GM19324 (cell line): ENCODE data around the gene SELENBP1.

ENCODE experiments used
- ATAC-seq: cut with Tn5 transposase; IDR thresholded peaks from one replicate; pipeline ENCODE4 v1.9.1; 2021; ENCODE audit warnings: mild to moderate bottlenecking, moderate library complexity; ENCODE audit not compliant: unreplicated experiment, low FRiP score

SELENBP1 gene

DNA sequence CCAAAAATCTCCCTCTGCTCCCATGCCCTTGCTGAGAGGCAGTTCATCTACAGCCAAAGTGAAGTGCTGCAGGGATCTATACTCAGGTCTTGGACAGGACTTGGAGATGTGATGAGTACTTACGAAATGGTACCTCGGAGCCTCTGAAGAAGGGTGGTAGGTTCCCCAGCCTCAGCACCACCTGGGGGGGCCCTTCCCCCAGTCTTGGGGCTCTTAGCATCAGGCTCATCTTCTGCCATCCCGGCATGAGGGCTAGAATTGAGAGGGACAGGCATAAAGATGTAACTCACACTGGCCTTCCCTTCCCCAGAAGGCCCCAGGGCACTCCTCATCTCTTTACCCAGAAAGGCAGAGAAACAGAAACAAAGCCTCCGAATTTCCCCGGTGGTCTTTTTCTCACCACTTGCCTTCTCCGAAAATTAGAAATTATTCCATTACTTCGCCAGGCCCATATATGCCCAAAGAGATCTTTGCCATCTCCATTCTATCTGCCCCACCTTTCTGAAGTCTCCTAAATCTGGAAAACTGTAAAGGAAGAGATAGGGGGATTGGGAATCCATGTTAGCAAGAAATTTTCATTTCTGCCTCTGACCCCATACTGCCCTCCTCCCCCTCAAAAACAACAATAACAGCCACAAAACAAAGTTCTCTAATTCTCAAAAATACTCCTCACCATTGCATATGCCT lies 26.3 kb downstream of the SELENBP1 start:
- no peak for ATAC-seq

DNA sequence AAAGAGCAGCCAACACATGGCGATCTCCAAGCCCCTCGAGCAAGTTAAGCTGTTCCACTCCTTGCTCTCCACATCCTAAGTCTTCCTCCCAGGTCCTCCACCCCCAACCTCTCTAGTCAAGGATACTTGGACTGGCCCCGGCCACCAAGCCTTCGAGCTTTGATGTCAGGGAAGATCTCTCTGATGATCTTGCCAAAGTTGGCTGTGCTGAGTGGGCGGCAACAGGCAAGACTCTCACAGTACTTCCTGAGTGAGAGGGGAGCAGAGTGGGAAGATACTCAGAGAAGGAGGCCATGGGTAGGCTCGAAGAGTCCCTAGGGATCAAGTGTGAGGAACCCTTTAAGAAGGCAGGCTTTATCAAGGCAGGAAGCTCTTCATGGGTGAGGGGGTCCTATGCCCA lies 28.2 kb downstream of the SELENBP1 start:
- no peak for ATAC-seq

DNA sequence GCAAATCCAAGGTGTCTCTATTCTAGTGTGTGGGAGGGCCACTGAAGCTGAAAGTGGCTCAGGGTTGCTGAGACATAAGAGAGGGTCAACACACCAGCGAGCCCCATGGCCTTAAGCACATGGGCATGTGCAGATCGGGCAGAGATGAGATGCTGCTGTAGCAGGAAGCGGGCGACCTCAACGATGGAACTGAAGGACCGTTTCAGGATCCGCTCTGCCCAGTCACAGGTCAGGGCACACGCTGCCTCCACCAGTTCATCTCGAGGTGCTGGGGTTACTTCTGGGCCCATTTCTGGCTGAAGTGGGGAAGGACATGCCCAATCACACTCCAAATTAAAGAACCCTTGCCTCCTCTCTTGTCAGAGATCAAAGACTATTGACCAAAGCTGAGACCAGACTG lies 28.9 kb downstream of the SELENBP1 start:
- ATAC-seq = no peak

DNA sequence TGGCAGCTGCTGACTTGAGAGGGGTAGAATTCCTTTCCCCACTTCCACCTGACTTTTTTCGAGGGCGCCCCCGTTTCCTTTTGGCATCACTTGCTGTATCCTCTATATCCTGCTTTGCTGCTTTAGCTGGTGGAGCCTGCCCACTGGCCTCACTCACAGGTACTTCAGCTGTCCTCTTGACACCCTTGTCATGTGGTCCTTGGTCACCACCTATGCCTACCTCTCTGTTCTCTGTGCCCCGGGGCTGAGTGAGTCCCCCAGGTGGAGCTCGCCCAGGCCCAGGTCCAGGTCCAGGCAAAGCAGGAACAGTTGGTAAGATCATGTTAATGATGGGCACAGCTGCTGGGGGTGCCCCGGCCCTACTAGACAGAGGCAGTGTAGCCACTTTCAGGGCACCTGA lies 29.9 kb downstream of the SELENBP1 start:
- no peak for ATAC-seq

DNA sequence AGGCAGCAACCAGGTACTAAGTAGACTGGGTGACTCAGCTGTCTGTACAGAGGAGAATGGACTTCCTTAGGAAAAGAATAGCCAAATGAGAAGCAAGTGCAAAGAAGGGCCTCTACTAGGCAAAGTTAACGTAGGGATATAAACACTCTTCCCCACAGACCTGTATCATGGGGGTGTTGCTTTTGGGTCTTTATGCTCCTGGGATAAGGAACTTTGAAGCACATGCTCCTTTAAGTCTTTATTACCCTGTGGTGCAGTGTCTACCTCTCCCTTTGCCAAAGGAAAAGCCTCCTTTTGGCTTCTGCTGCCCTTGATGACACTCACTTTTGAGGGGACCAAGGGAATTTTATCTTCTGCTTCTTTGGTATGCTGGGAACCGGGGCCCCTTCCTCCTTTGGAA lies 30.5 kb downstream of the SELENBP1 start:
- ATAC-seq = no peak

DNA sequence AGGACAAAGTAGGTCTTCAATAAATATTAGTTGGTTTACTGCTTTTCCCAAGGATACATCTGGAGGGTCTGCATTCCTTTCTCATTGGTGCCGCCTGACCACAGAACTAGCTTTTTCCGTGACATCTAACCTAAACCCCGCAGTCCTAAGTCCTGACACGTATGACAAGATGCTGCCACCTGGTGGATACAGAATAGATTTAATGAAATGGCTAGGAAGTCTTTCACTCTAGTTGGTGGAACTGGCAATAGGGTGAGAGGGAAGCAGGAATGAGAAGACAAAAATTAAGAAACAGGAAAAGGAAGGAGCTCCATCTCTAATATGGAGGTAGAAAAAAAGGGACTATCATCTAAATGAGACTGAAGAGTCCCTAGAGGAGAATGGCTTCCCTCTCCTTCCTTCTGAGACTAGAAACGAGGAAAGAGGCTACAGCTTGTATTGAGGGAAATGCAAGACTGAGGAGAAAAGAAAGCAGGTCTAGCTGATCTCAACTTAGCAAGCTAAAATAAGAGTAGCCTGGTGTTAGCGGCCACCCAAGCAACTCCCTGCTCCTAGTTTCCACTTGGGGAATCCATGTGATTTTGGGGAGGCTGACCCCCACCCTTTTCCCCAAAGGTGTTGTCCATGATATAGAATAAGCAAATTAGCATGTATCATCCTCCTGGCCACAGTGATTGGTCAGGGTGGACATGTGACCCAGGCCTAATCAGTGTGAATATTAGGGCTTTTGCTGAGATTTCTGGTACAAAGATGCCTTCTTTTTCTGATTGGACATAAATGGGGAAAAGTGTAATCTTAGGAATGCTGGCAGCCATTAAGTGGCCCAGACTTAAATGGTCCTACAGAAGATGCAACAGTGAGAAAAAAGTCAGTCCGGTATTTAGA lies 31.4 kb downstream of the SELENBP1 start:
- peak; percentile 51 for ATAC-seq

DNA sequence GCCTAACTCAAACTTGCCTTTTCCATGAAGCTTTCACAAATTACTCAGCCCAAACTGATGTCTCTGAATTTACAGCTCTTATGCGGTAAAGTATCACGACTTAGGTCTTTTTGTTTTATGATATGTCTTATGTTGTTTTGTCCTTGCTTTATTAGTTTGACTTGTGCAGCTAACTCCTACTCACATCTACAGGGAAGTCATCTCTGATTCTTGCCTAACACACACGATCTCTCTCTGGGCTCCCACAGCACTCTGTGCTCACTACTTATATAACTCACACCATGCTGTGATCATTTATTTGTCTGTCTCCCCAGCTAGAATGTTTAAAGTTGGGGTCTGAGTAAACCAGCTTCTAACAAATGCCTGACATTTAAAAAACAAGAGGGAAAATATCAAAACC lies 35.9 kb downstream of the SELENBP1 start:
- no peak for ATAC-seq

DNA sequence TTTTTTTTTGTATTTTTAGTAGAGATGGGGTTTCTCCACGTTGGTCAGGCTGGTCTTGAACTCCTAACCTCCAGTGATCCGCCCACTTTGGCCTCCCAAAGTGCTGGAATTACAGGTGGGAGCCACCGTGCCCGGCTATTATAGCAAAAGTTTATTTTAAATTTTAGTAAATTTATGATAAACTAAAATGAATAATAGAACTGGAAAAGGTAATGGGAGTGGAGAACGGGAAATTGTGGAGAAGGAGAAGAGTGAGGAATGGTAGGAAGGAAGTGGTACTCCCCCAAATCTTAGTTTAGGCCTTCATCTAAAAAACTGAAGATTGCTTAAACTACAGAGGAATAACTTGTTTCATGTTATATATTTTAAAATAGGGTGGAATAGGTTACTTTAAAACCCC lies 37.7 kb downstream of the SELENBP1 start:
- no peak for ATAC-seq

DNA sequence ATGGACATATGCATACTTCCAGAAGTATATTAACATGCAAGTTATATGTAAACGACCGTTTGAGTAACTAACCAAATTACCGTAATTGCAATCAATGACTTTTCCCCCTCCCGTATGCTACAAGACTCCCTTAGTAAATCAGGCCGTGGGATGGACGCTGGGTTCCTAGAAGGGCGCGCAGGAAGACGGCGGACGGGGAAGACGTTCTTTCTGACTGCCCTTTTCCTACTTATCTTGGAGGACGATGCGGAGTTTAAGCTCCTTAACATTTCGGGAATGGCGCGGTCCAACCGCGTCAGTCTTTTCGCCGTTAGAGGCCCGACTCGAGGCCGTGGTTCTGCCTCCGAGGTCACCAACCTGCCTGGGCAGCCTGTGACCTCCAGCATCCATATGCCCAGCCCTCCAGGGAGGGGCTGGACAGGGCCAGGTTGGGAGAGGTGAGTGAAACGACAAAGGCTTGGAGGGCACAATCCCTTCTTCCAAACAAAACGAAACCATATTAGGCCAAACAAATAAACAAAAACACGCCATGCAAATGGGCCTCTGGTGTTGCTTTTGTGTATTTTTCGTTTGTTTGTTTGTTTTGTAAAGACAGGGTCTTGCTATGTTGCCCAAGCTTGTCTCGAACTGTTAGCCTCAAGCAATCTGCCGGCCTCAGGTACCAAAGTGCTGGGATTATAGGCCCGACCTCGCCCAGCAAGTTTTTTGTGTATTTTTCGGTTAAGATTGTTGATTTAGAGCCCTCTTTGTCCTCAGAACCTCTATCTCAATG lies 44.4 kb downstream of the SELENBP1 start:
- peak; percentile 11 for ATAC-seq

DNA sequence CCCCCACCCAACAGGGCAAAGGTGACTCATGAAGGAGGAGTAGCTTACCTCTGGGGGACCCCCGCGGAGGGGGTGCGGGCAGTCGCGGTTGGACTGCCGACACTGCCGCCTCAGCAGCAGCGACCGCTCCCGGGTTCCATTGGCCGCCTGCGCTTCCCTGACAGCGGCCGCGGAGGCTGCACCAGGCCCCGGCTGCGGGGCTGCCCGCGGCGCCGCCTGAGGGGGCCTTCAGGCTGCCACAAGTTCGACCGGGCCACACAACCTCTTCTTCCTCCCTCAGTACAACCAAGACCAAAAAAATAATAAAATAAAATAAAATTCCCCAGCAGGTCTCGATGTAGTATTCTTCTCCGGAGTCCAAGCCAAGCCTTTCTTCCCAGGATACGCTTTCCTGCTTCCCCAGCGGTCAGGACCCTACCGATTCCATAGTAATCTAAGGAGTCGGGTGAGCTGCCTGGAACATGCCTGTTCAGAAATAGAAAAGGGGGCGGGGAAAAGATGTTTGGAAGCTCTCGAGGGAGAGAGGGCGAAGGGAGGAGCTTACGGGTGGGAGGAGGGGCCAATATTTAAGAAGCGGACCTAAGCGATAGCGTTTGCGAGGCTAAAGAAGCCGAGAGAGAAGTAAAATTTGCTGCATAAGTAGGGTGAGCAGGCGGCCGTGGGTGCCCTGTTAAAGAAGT lies 45.1 kb downstream of the SELENBP1 start, which contains the start of gene PI4KB:
Gene PI4KB, minus strand, starts transcription at position 194 of the 680 bp plus-strand sequence. CDS start 10,935 bp downstream, outside the sequence.
- peak; percentile 74 for ATAC-seq

DNA sequence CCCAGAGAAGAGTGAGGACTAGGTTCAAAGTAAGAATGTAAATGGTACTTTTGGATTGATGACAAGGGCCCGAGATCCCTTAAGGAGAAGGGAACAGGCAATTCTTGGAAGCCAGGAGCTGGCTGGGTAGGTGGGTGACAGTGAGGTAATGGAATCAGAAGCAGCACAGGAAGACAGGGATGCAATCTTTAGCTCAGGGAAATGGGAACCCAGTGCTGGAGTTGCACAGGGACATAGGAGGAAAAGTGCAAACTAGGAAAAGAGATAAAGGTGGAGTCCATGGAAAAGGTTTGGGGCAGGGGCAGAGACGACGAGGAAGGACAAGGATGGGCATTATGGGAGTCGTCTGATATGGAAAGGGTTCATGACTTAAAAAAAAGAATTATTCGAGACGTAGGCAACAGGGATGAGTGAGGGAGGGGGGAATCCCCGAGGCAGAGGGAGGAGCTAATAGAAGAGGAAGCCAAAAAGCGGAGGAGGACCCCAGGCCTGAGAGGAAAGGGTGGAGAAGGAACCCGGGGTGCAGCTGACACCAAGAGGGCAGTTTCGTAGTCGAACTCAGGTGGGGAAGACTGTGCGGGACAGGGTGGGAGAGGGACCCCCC lies 45.8 kb downstream of the SELENBP1 start:
- ATAC-seq = peak; percentile 49

DNA sequence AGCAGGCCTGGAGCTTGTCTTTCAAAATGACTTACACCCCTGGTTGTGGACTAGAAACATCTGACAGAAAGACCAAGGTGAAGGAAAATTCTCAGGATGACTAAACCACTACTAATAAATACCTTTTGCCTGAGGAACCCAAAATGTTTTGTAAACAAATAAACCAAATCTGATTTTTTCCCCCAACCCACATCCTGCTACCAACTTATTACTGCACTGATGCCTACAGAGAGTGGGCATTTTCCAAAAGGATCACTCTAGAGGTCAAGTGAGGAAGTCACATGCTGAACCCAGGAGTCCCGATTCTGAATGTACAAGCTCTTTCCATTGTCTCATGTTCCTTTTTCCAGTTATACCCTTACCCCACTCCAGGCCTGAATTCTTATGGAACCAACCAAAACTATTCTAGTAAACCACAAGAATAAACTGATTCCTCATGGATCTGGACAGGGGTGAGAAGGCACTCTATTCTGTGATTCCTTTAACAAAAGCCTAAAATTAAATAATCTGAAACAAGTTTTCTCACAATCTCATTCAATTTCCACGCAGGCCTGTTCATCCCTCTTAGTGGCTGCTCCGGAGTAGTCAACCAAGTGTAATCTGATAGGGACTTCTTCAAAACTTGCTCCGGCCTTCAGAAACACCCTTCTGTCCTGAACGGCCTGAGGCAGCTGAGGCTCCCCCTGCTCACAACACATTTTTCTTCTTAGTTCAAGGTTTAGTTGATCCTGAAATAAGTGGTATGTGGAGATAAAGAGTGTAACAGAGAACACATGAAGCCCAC lies 46.7 kb downstream of the SELENBP1 start:
- no peak for ATAC-seq

DNA sequence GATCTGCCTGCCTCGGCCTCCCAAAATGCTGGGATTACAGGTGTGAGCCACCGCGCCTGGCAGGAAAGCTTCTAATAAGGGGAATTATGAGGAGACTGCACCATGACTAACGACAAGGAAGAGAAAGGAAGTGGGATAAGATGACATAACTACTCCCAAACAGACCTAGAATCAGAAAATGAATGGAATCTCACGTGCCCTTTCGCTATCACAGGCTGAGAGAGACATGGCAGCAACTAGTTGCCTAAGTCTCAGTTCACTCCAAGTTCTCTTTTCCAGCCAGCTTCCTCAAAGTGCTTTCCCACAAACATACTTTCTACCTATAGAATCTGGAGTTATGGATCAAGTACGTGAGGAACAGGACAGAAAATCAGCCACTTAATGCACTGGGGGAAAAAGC lies 47.3 kb downstream of the SELENBP1 start:
- no peak for ATAC-seq

DNA sequence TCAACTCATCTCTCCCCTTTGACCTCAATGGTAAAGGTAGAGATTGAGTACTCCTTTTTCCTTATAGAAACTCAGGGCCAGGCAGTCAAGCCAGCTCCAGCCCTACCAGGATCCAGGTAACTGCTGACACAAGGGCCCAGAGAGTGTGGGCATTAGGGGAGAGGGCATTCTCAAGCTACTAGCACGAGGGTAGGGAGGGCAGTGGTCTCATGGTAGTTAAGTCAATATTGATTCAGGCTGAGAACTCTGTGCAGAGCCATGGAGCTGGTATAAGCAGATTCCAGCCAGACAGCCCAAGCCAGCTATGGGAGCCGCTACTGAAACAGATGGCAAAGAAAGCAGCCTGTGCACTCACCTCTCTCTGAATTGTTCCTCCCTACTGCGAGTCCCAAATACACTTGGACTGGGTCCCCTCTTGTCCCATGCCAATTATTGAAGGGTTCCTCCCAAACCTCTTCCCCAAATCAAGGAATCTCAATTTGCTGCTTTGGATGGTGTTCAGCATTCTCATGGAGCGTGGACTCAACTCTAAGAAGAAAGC lies 48.0 kb downstream of the SELENBP1 start:
- no peak for ATAC-seq

DNA sequence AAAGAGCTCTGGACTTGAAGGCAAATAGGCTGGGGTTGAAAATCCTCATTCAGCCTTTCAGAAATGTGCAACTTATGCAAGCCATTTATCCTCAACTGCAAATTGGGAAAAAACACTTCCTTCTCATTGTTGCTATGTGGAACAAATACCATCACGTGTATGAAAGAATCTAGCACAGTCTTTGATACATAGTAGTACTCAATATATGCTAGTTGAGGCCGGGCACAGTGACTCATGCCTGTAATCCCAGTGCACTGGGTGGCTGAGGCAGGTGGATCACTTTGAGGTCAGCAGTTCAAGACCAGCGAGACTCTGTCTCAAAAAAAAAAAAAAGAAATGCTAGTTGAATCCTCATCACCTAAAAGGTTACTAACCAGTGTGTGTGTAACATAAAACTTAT lies 53.5 kb downstream of the SELENBP1 start:
- ATAC-seq = no peak

DNA sequence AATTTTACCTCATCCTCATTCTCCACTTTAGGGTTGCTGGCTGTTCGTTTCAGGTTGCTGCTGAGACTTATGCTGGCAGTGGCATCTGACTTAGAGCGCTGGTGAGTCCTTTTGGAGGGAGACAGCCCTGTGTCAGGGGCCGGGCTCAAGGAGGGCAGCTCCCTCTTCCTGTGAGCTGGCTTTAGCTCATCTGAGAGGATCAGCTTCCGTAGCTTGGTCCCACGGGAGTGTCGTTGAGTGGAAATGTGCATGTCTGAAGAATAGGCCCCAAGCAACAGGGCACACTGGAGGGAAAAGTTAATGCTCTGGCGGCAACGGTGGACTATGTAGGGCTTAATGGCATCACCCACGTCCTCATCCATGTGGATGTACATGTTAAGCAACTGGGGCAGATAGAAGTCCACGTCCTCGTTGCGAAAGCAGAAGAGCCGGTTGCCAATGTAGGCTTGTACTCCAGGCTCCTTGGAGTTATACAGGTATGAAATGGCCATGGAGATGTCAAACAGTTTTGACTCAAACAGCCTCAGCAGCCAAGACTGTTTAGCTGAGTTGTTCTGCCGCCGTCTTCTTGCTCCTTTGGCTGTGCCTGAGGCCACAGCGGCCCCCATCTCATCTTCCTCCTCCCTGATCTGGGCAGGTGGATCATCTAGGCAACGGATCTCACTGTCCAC lies 56.8 kb downstream of the SELENBP1 start:
- ATAC-seq = no peak
